ENCODE data around the gene IP6K1. TPM values are rescaled to one million over a fixed set of nuclear protein-coding genes. Genes with fewer than 3 reads are reported as not detected.

IP6K1 gene
- total RNA-seq, 1 experiment from 2014 or later = 32.2 TPM

GRCh38 chr3:49812916-49813496 lies 26.7 kb upstream of the IP6K1 start (continued):
- TF ChIP-seq STAT6 (CRISPR knock-in tag; conservative IDR thresholded peaks at IDR 0.05; ENCODE audit: low read depth) (no peak), CBFB (CRISPR knock-in tag; IDR thresholded peaks at IDR 0.05; ENCODE audit: low read depth) (no peak), ZNF219 (CRISPR knock-in tag; IDR thresholded peaks at IDR 0.05; ENCODE audit: borderline replicate concordance) (no peak), OVOL2 (CRISPR knock-in tag; IDR thresholded peaks at IDR 0.05; ENCODE audit: borderline replicate concordance) (no peak), ZNF416 (CRISPR knock-in tag; IDR thresholded peaks at IDR 0.05) (no peak), MXD4 (CRISPR knock-in tag; IDR thresholded peaks at IDR 0.05; ENCODE audit: borderline replicate concordance) (no peak)

GRCh38 chr3:49807431-49808114 lies 21.2 kb upstream of the IP6K1 start:
- DNase-seq (ENCODE audit: low spot score) = no peak
- Mint-ChIP-seq H3K4me3 (no peak overlapping the region), H3K27ac (peak overlapping the region; percentile 83; the same call in 1 of the 2 replicates), H3K9me3 (no peaks in the 10 kb centered on the region), H3K27me3 (ENCODE audit: low read depth) (peaks cover 17% of the 10 kb centered on the region), H3K36me3 (no peaks in the 10 kb centered on the region), H3K4me1 (peaks cover 35% of the 10 kb centered on the region)
- ChIA-PET POLR2A (interaction anchor here (1.0 kb wide), 1 partner anchor 31 kb away, joined by 4 read pairs; no protein-coding TSS in a partner anchor), CTCF (interaction anchor here (1.3 to 7.4 kb wide), 4 partner anchors 32 to 136 kb away, joined by 3 to 207 read pairs (median 60); no protein-coding TSS in a partner anchor)
- ATAC-seq = no peak
- TF ChIP-seq CREB1 (CRISPR knock-in tag; IDR thresholded peaks at IDR 0.05) (no peak), NFYB (CRISPR knock-in tag; conservative IDR thresholded peaks at IDR 0.05; ENCODE audit: low read depth) (no peak), ZNF121 (CRISPR knock-in tag; IDR thresholded peaks at IDR 0.05) (no peak), ZNF317 (CRISPR knock-in tag; IDR thresholded peaks at IDR 0.05; ENCODE audit: borderline replicate concordance, low read depth) (no peak), ZNF281 (CRISPR knock-in tag; IDR thresholded peaks at IDR 0.05) (no peak), PRDM15 (CRISPR knock-in tag; IDR thresholded peaks at IDR 0.05) (no peak), USF1 (CRISPR knock-in tag; IDR thresholded peaks at IDR 0.05) (no peak), USF2 (CRISPR knock-in tag; IDR thresholded peaks at IDR 0.05) (no peak), ERG (CRISPR knock-in tag; IDR thresholded peaks at IDR 0.05) (no peak), JUN (CRISPR knock-in tag; IDR thresholded peaks at IDR 0.05) (no peak), E2F1 (CRISPR knock-in tag; IDR thresholded peaks at IDR 0.05) (no peak), AR (CRISPR knock-in tag; IDR thresholded peaks at IDR 0.05) (no peak)
